ENCODE measurements around the gene CPM.
"Not testable (repeated sequence)": the region's sequence is repeated elsewhere in the genome, so short reads cannot be mapped to it uniquely, and the experiment has no call there.

Gene CPM

GRCh38 chr12:68864604-68865003 lies 68.4 kb downstream of the CPM start:
- no peak overlapping the region for H3K27ac ChIP-seq
- TF ChIP-seq ZFX (IDR thresholded peaks at IDR 0.05): no peak
- TF ChIP-seq, protein P1, sequence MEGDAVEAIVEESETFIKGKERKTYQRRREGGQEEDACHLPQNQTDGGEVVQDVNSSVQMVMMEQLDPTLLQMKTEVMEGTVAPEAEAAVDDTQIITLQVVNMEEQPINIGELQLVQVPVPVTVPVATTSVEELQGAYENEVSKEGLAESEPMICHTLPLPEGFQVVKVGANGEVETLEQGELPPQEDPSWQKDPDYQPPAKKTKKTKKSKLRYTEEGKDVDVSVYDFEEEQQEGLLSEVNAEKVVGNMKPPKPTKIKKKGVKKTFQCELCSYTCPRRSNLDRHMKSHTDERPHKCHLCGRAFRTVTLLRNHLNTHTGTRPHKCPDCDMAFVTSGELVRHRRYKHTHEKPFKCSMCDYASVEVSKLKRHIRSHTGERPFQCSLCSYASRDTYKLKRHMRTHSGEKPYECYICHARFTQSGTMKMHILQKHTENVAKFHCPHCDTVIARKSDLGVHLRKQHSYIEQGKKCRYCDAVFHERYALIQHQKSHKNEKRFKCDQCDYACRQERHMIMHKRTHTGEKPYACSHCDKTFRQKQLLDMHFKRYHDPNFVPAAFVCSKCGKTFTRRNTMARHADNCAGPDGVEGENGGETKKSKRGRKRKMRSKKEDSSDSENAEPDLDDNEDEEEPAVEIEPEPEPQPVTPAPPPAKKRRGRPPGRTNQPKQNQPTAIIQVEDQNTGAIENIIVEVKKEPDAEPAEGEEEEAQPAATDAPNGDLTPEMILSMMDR (conservative IDR thresholded peaks at IDR 0.05): no peak

DNA sequence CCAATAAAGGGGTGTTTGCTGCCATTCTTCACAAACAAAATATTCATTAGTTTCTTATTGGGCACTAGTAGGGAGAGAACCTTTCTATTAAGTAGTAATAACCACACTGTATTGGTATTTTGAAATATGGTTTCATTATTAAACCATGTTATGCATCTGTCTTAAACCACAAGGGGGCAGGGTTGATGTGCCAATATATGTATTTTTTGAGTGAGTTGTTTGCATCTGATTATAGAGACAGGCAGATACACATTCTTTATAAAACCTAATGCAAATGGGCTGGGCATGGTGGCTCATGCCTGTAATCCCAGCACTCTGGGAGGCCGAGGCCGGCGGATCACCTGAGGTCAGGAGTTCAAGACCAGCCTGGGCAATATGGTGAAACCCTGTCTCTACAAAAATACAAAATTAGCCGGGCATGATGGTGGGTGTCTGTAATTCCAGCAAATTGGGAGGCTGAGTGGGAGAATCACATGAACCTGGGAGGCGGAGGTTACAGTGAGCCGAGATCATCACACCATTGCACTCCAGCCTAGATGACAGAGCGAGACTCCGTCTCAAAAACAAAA lies 69.0 kb downstream of the CPM start:
- not testable (repeated sequence) for H3K27ac ChIP-seq
- TF ChIP-seq, protein P1 (conservative IDR thresholded peaks at IDR 0.05): peak; percentile 86

DNA sequence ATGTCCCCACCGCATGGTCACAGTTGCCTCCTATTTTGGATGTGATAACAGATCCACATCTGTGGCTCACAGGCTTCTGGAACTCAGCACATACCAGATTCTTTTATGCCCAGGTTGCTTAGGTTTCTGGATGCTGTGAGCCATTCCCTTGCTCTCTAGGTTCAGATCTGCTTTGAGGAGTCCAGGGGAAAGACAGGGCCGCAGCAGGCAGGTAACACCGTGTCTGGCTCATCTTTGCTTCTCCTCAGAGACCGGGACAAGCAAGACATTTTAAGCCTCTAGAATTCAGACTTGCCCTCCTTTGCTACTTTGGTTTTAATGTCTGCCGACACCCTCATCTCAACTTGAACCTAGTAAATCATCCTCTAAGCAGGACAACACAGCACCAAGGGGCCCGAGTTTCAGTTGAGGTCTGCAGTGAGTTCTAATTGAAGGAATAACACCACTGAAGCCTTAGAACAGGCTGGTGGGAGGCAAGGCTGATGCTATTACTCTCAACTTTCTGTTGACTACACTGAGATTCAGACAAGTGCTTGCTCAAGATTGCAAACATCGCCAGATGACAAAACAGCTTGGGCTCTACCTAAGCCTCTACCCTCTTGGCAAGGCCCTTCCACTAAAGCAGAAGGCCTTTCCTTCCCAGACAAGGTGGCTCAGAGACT lies 69.7 kb downstream of the CPM start:
- no peak overlapping the region for H3K27ac ChIP-seq
- TF ChIP-seq ZFX (IDR thresholded peaks at IDR 0.05): no peak
- TF ChIP-seq, protein P1 (conservative IDR thresholded peaks at IDR 0.05): no peak

DNA sequence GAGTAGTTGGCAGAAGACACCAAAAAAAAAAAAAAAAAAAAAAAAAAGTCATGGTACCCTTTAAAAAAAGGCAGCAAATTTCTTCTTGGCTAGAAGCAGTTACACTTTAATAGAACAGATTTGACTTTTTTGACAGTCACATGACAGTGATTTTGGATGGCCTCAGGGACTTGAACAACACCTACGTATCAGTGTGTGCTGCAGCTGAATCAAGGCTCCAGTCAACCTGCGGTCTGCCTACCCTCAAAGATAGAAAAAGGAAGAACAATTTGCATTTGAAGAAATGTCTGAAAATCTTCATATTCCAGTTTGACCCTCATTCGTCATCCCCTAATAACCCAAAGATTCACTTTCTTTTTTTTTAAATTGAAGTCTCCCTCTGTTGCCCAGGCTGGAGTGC lies 71.1 kb downstream of the CPM start:
- TF ChIP-seq, protein P1 (conservative IDR thresholded peaks at IDR 0.05): no peak
- TF ChIP-seq ZFX (IDR thresholded peaks at IDR 0.05): no peak

DNA sequence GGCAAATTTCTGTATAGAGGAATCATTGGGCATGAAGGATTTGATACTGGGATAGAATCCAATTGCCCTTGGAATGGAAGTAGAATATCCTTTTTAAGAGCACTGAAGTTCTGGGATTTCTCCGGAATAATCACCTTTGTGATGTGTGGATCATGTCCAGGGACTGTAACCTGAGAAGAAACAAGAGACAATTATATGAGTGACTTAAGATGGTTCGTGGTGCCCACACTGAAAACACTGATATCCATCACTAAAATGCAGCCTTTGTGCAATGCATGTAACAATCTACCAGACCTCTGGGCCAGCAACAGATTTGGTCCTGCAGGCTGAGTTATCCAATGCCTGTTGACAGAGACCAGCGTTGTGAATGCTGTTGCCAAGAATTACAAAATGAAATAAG lies 76.5 kb downstream of the CPM start:
- H3K27ac ChIP-seq: no peak overlapping the region
- TF ChIP-seq, protein P1 (conservative IDR thresholded peaks at IDR 0.05): no peak
- TF ChIP-seq ZFX (IDR thresholded peaks at IDR 0.05): no peak

More for the DNA sequence above, 71.1 kb downstream of the CPM start:
- no peak overlapping the region for H3K27ac ChIP-seq

DNA sequence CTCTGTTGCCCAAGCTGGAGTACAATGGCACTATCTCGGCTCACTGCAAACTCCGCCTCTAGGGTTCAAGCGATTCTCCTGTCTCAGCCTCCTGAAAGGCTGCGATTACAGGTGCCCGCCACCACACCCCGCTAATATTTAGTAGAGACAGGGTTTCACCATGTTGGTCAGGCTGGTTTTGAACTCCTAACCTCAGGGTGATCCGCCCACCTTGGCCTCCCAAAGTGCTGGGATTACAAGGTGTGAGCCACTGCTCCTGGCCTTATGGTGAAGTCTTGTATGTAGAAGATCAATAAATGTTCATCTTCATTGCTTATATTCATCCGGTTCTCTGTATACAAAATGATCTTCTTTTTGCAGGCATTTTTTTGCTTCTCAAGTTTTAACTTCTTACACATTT lies 77.2 kb downstream of the CPM start:
- no peak for TF ChIP-seq ZFX (IDR thresholded peaks at IDR 0.05)
- TF ChIP-seq, protein P1 (conservative IDR thresholded peaks at IDR 0.05): no peak
- H3K27ac ChIP-seq: no peak overlapping the region

DNA sequence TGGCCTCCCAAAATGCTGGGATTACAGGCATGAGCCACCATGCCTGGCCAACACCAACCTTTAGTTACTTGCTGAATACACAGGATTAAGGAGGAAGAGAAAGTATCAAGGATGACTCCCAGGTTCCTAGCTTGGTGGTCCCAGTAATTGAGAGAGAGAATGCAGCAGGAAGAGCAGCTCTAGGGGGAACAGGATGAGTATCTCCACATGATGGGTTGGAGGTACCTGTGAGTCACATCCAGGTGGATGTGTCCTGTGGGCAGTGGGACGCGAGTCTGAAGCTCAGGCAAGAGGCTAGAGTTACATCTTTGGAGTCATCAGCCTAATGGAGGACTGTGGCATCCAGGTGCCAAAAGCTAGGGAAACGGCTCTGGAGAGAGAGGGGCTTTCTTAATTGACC lies 77.9 kb downstream of the CPM start:
- no peak for TF ChIP-seq ZFX (IDR thresholded peaks at IDR 0.05)
- TF ChIP-seq, protein P1 (conservative IDR thresholded peaks at IDR 0.05): no peak
- no peak overlapping the region for H3K27ac ChIP-seq
